GM19438 (cell line): ENCODE results near the gene CGNL1.
A peak's percentile ranks its signal among the peaks of the same experiment; 100 is the strongest.

ENCODE experiments used
- ATAC-seq: cut with Tn5 transposase; IDR thresholded peaks from one replicate; pipeline ENCODE4 v1.9.1; 2021; ENCODE audit warnings: low read depth; ENCODE audit not compliant: unreplicated experiment

CGNL1 gene

GRCh38 chr15:57486833-57487232, 110.5 kb downstream of the CGNL1 start:
- ATAC-seq, result no peak

- no peak for ATAC-seq
Measured at GRCh38 chr15:57489122-57489521, 112.8 kb downstream of the CGNL1 start.

- ATAC-seq, result no peak
Measured at GRCh38 chr15:57493351-57493750, 117.0 kb downstream of the CGNL1 start.

- no peak for ATAC-seq
Measured at GRCh38 chr15:57494581-57494980, 118.3 kb downstream of the CGNL1 start.

GRCh38 chr15:57495041-57495440, 118.7 kb downstream of the CGNL1 start:
- peak; percentile 63 for ATAC-seq

- no peak for ATAC-seq
Measured at GRCh38 chr15:57495554-57496165, 119.4 kb downstream of the CGNL1 start.

GRCh38 chr15:57496594-57496945, 120.3 kb downstream of the CGNL1 start:
- no peak for ATAC-seq

- ATAC-seq, result no peak
Measured at GRCh38 chr15:57496946-57497869, 120.9 kb downstream of the CGNL1 start.

GRCh38 chr15:57500256-57500655, 124.0 kb downstream of the CGNL1 start:
- no peak for ATAC-seq

GRCh38 chr15:57500979-57501576, 124.8 kb downstream of the CGNL1 start:
- ATAC-seq, result no peak

GRCh38 chr15:57502116-57502515, 125.8 kb downstream of the CGNL1 start:
- ATAC-seq, result no peak

GRCh38 chr15:57503051-57503702, 126.9 kb downstream of the CGNL1 start:
- ATAC-seq, result no peak

- ATAC-seq, result no peak
Measured at GRCh38 chr15:57503911-57504598, 127.8 kb downstream of the CGNL1 start.

GRCh38 chr15:57504599-57504940, 128.3 kb downstream of the CGNL1 start:
- ATAC-seq, result no peak

GRCh38 chr15:57505056-57505715, 128.9 kb downstream of the CGNL1 start:
- ATAC-seq, result no peak

GRCh38 chr15:57505949-57506391, 129.7 kb downstream of the CGNL1 start:
- ATAC-seq, result no peak

- no peak for ATAC-seq
Measured at GRCh38 chr15:57506422-57506821, 130.1 kb downstream of the CGNL1 start.

GRCh38 chr15:57507111-57507510, 130.8 kb downstream of the CGNL1 start:
- ATAC-seq, result no peak

GRCh38 chr15:57509126-57509525, 132.8 kb downstream of the CGNL1 start:
- no peak for ATAC-seq

- no peak for ATAC-seq
Measured at GRCh38 chr15:57509965-57510364, 133.7 kb downstream of the CGNL1 start.
